WTC11 (cell line): ENCODE results near the gene ITPR1.

ENCODE experiments used
- ATF3 ChIP-seq: sonication (generic); formaldehyde crosslinking; conservative IDR thresholded peaks from 2 replicates; pipeline ENCODE4 v1.8.1; 2022; ENCODE audit warnings: mild to moderate bottlenecking, missing genetic modification reagents
- CTCF ChIP-seq: fragments of 200-600 bp; IDR thresholded peaks from 2 replicates; pipeline ENCODE4 v1.8.0; 2022; ENCODE audit warnings: antibody characterized with exemption
- ELF4 ChIP-seq: sonication (generic); formaldehyde crosslinking; IDR thresholded peaks from 2 replicates; pipeline ENCODE4 v1.8.1; 2022; ENCODE audit warnings: low read depth, mild to moderate bottlenecking, moderate library complexity, missing genetic modification reagents
- ETV6 ChIP-seq: sonication (generic); formaldehyde crosslinking; IDR thresholded peaks from 2 replicates; pipeline ENCODE4 v1.8.1; 2022; ENCODE audit warnings: mild to moderate bottlenecking, missing genetic modification reagents
- FOXP4 ChIP-seq: sonication (generic); formaldehyde crosslinking; IDR thresholded peaks from 2 replicates; pipeline ENCODE4 v1.8.0; 2022; ENCODE audit warnings: mild to moderate bottlenecking, missing genetic modification reagents
- JUN ChIP-seq: sonication (generic); formaldehyde crosslinking; IDR thresholded peaks from 2 replicates; pipeline ENCODE4 v1.8.0; 2023; ENCODE audit warnings: mild to moderate bottlenecking, missing genetic modification reagents
- MAX ChIP-seq: sonication (generic); formaldehyde crosslinking; IDR thresholded peaks from 2 replicates; pipeline ENCODE4 v1.8.0; 2022; ENCODE audit warnings: mild to moderate bottlenecking, missing genetic modification reagents
- SMAD4 ChIP-seq: sonication (generic); formaldehyde crosslinking; IDR thresholded peaks from 2 replicates; pipeline ENCODE4 v1.8.0; 2022; ENCODE audit warnings: mild to moderate bottlenecking, missing genetic modification reagents
- ZNF138 ChIP-seq: sonication (generic); formaldehyde crosslinking; conservative IDR thresholded peaks from 2 replicates; pipeline ENCODE4 v1.8.1; 2022; ENCODE audit warnings: mild to moderate bottlenecking, moderate library complexity, missing genetic modification reagents
- ZNF512 ChIP-seq: sonication (generic); formaldehyde crosslinking; IDR thresholded peaks from 2 replicates; pipeline ENCODE4 v1.8.1; 2022; ENCODE audit warnings: missing genetic modification reagents, borderline replicate concordance

- TF ChIP-seq ATF3 (CRISPR knock-in tag) (no peak), FOXP4 (CRISPR knock-in tag) (no peak), SMAD4 (CRISPR knock-in tag) (no peak), ELF4 (CRISPR knock-in tag) (no peak), ZNF512 (CRISPR knock-in tag) (no peak), MAX (CRISPR knock-in tag) (no peak), ZNF138 (no peak), JUN (CRISPR knock-in tag) (no peak), CTCF (no peak), ETV6 (no peak)
Measured at GRCh38 chr3:4532535-4533112, 39.5 kb downstream of the ITPR1 start.
